ENCODE results near the gene SLN. TPM values are rescaled to one million over a fixed set of nuclear protein-coding genes. Genes with fewer than 3 reads are reported as not detected.

SLN gene
- total RNA-seq, 4 donors from 2014 or later = 0.96 TPM; not detected in 3

GRCh38 chr11:107659310-107659709 is 52.5 kb downstream of the SLN start:
- Histone ChIP-seq H3K27ac (no peak overlapping the region), H3K27me3 (no peaks in the 10 kb centered on the region), H3K36me3 (no peaks in the 10 kb centered on the region), H3K4me3 (no peak overlapping the region), H3K9me3 (no peaks in the 10 kb centered on the region), H3K4me1 (no peaks in the 10 kb centered on the region)
- no peak for DNase-seq
- intact Hi-C loops (cut with DNase I; ENCODE audit: low total_unique reads) = no loop called here
- in situ Hi-C loops (cut with MboI; ENCODE audit: low pct_ligation_motif_present in 1 of 4, low pct_unique_long_range_greater_than_20kb in 1 of 4, low sequenced_read_pairs in 3 of 4) = no loop called here
- TF ChIP-seq POLR2A (IDR thresholded peaks at IDR 0.05) (no peak), POLR2AphosphoS5 (IDR thresholded peaks at IDR 0.05) (no peak), CTCF (IDR thresholded peaks at IDR 0.05) (no peak), EP300 (IDR thresholded peaks at IDR 0.05; ENCODE audit: low read depth) (no peak)

Other genes starting within 250 kb of the SLN start
- 1 to 10 TPM in 3 of 4 donors, under 1 TPM in 1; 0.60 to 5.6 (median 3.9) TPM for gene ALKBH8, start 146.3 kb downstream of the SLN start, total RNA-seq
- gene ELMOD1, start 120.9 kb downstream of the SLN start, total RNA-seq = under 1 TPM in 2 of 4 donors, not detected in 2; 0.16 to 0.27 TPM
- 10 to 100 TPM in 3 of 4 donors, 1 to 10 TPM in 1; 2.2 to 29.2 (median 18.8) TPM for gene SLC35F2, start 146.7 kb upstream of the SLN start, total RNA-seq
- under 1 TPM in 1 of 4 donors, not detected in 3; 0.68 TPM for gene RAB39A, start 216.4 kb upstream of the SLN start, total RNA-seq